A549 treated with AZD9567 at 1 μM for 4 hours (cell line): ENCODE data around the gene IKBKE. TPM values are rescaled to one million over a fixed set of nuclear protein-coding genes. Genes with fewer than 3 reads are reported as not detected.

Experiments used
- total RNA-seq: library from RNA; stranded (reverse); fragments of 200-300 nt; extraction: Qiagen RNA extraction; gene quantifications from 5 replicates; pipeline ENCODE4 v1.2.3, GENCODE V29; 2022; ENCODE audit not compliant: insufficient read depth

IKBKE gene
- total RNA-seq = 5.4 to 6.9 TPM (median 6.3 TPM) in 5 replicates

DNA sequence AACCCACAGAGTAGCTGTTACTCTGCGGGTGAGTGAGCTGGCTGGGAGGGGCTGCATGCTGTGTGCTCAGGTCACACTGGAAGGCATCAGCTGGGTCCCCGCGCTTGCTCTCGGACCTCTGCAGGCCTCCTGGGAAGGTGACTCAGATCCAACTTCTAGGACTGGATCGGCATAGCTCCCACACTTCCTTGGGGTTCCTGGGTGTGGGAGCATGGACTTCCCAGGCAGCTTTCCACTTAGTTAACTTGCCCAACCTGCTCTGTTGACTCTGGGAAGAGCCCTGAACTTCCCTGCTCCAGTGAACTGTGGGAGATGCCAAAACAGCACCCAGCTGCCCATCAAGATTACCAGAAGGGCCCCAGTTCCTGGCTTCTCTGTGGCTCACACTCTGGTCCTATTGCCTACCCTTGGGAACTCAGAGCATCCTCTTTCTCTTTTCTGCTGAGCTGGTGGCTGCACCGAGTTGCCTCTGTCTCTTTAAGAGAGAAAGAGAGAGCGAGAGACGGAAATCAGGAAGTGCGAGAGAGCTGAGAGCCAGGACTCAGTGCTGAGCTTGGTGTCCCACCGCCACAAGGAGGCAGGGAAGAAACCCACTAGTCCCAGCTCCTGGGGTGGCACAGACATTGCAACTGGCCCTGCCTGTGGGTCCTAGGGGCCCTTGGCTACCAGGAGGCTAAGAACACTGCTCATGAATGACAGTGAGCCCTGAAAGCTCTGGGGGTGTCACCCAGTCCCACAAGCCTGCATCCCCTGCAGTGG, at the start of gene IKBKE:
Gene IKBKE (plus strand): TSS at position 544 of the 759 bp plus-strand sequence. CDS start 2,752 bp downstream, outside the sequence.

GRCh38 chr1:206507284-206508129, 37.2 kb downstream of the IKBKE start, which contains the start of gene RASSF5:
Gene RASSF5 (plus strand): TSS chr1:206507531. CDS start chr1:206507603, 72 bp downstream.

Other genes starting within 250 kb of the IKBKE start
- 0.80 to 1.0 TPM (median 0.86 TPM) in 4 of 5 replicates, not detected in the other for gene RASSF5, start 37.1 kb downstream of the IKBKE start, total RNA-seq
- 32.0 to 39.7 TPM (median 33.9 TPM) in 5 replicates for gene EIF2D, start 142.0 kb downstream of the IKBKE start, total RNA-seq
- gene DYRK3, start 165.1 kb downstream of the IKBKE start, total RNA-seq = 9.8 to 14.2 TPM (median 10.4 TPM) in 5 replicates
- 69.2 to 78.1 TPM (median 70.3 TPM) in 5 replicates for gene MAPKAPK2, start 214.4 kb downstream of the IKBKE start, total RNA-seq